Gastrocnemius medialis (tissue), 4 donors: ENCODE data around the gene CTTNBP2.

Experiments
- CTCF ChIP-seq, 5 experiments: fragments of 450-650 bp in 3 of 5; fragments of 200-600 bp in 2 of 5; sonication (generic) in 2 of 5; IDR thresholded peaks in 4 of 5; conservative IDR thresholded peaks in 1 of 5; 1 replicate in 4 of 5; 2 replicates in 1 of 5; pipeline ENCODE4 v1.5.1; 2016 to 2019; ENCODE audit warnings: antibody characterized with exemption in 5 of 5, mild to moderate bottlenecking in 3 of 5, moderate library complexity in 3 of 5
- POLR2A ChIP-seq, 2 donors: fragments of 450-650 bp; IDR thresholded peaks; one replicate each; pipeline ENCODE4 v1.6.1; 2017; ENCODE audit warnings: antibody characterized with exemption in 2 of 2, mild to moderate bottlenecking in 2 of 2, moderate library complexity in 2 of 2

GRCh38 chr7:117902314-117902889 is 29.2 kb upstream of the CTTNBP2 start:
- TF ChIP-seq POLR2A (IDR thresholded peaks at IDR 0.05): no peak
- no peak for TF ChIP-seq CTCF (IDR thresholded peaks at IDR 0.05 in 4 of 5, conservative IDR thresholded peaks at IDR 0.05 in 1 of 5)
